DMS53 (cell line): ENCODE measurements around the gene TPI1.
"Not testable (repeated sequence)": the region's sequence is repeated elsewhere in the genome, so short reads cannot be mapped to it uniquely, and the experiment has no call there.

ENCODE experiments used
- DNase-seq: peaks from one replicate; lab custom pipeline; 2025; lab: John Stamatoyannopoulos, UW

Gene TPI1

DNA sequence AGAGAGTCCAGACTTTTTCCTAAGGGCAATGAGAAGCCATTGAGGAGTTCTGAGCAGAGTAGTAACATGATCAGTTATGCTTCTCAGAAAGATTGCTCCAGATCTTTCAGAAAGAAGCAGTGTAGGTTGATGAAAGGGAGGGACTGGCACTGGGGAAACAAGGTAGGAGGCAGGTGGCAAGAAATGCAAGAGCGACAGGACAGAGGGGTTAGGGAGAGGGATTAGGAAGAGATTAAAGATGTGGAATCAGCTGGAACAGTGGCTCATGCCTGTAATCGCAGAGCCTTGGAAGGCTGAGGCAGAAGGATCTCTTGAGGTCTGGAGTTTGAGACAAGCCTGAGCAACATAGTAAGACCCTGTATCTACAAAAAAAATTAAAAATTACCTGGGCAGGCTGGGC lies 19.7 kb upstream of the TPI1 start:
- no peak for DNase-seq

DNA sequence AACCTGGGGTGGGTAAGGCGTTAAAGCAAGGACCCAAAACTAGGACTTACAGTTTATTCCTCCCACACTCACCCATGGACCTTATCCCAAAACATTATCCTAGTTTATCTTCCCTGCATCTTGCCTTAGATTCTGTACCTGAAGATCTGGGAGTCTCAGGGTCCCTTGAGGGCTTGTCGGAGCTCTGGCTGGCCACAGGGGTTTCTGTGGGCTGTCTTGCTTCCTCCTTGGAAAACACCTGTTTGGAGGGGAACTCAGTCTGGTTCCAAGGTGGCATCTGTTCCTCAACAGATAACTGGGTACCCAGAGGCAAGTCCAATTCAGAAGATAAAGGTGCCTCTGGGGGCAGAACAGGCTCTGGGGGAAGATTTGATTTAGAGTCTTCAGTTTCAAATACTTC lies 17.9 kb upstream of the TPI1 start:
- no peak for DNase-seq

DNA sequence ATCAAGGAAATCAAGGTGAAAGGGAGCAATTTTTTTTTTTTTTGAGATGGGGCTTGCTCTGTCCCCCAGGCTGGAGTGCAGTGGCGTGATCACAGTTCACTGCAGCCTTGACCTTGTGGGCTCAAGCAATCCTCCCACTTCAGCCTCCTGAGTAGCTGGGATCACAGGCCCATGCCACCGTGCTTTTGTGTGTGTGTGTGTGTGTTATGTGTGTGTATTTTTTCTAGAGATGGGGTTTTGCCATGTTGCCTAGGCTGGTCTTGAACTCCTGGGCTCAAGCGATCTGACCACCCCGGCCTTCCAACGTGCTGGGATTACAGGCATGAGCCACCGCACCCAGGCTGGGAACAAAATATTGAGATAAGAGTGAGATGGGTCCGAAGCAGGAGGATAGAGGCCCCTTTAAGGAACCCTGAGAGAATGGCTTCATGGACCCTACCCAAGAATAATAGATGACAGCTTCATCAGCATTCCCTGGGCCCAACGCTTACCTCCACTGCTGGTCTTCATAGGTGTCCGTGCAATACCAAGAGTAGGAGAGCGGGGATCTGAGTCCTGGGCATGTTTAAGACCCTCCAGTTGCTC lies 17.3 kb upstream of the TPI1 start:
- DNase-seq, result no peak

DNA sequence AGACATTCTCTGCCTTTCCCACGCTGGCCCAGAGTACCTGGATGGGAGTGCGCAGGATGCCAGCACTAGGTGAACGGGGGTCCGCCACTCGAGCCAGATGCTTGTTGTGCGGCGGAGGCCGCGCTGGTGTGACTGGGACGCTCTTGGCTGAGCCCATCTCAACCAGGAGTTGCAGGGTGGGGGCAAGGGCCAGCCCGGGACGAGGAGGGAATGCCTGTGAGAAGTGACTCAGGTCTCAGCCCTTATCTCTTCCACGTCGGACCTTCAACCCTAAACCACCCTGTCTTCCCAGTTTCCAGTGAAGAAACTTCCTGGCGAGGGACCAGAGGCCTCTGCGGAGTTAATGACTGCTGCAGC lies 16.6 kb upstream of the TPI1 start:
- no peak for DNase-seq

DNA sequence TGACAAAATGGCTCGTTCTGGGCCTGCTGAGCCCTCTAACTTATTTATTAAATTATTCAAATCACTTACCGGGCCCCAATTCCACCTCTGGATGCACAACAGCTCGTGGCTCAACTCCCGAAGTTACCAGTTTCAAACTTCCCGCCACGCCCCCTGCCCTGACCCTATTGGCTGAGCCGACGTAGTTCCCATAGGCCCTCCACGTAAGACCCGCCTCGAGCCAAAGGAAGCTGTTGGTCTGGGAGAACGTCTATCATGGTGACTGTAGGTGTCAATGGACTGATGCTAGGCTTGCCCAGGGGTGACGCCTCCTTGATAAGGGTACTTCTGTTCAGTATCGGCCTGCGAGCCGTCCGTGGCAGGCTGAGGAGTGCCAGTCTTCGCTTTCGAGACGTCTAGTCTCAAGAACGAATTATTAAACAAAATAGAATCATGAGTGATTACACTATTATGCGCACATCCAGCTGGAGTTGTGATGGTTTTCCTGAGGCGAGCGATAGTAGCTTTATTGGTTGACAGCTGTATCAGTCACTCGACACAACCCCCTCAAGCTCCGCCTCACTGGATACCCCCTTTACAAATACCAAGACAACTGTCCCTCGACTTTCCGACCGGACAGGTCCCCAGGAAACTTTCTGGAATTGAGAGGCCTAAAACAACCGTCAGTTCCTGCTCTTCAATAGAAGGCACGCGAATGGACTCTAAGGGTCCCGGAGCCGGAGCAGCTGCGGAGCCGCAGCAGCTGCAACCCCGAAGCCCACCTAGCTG lies 16.0 kb upstream of the TPI1 start, which contains the start of gene CDCA3:
CDCA3 (minus strand) TSS at position 134 of the 768 bp plus-strand sequence. CDS start 334 bp downstream, outside the sequence.
- DNase-seq, result peak; percentile 100

DNA sequence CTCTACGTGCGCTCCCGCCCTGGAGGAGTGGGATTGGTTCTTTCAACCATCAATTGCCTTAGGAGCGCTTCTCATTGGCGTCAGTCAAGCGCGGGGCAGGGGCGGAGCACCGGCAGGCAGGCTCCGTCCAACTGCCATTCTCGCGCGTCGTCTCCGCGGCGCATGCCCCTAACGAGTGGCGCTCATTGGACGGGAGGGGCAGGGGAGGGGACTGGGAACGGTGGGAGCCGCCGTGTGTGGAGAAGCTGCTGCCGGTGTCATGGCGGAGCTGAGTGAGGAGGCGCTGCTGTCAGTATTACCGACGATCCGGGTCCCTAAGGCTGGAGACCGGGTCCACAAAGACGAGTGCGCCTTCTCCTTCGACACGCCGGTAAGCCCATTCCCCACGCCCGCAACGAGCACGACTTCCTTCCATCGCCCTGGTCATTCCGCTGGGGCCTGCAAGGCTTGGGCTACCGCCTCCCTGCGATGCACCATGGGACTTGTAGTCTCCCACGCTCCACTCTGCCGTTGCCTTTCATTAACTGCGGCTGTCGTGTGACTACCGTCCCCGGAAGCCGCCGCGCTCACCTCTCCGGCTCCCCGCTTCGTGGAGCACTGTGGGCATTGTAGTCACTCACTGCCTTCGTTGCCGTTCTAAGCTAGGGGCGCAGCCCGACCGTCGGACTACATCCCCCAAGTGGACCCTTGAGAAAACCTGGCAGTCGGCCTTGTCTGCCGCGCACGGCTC lies 15.2 kb upstream of the TPI1 start, which contains the start of gene USP5:
USP5 (plus strand) TSS at position 230 of the 730 bp plus-strand sequence; CDS start at position 260, 30 bp downstream.
- peak; percentile 100 for DNase-seq

DNA sequence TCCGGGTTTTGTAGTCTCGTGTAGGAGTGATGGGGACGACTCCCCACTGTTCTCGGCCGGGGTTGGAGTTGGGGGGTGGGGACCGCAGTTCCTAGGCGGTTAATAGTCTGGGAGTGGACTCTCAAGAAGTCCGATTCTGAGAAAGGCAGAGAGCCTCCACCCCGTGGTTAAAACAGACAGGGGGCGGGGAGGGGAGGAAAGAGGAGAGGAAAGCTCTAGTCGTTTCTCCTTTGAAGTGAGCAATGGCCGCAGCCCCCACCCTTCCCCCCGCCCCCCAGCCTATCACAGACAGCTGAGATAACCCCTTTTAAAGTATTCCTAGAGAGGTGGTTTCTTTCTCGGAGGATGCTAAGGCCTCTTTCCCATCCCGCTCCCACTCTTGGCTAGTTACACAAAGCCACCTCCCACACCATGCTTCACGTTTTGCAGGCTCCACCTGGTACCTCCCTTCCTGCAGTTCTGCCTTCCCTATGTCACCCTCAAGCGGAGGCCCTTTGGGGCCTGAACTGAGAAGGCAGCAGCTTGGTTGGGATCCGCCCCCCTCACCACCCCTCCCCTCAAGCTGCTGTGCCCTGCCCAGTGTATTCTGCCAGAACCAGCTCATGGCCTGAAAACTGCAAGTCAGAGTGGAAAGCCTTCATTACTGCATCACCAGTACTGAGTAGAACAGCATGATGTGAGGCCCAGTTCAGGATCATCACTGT lies 14.5 kb upstream of the TPI1 start:
- peak; percentile 87 for DNase-seq

DNA sequence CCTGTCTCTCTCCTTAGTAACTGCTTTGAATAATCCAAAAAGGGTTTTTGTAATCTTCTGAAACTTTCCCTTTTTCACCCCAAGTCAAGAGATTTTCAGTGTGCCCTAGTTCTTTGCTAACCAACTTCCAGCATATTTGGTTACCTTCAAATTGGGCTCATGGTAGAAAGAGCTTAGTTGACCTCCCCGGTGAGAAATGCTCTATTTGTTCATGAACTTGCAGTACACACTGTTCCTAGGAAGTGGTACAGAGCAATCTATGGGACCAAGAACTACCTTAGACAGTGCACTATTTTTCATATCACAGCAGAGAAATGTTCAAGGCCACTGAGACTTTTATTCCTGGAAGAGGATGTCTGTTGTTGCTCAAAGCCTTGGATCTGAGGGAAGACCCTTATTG lies 13.7 kb upstream of the TPI1 start:
- DNase-seq, result no peak

DNA sequence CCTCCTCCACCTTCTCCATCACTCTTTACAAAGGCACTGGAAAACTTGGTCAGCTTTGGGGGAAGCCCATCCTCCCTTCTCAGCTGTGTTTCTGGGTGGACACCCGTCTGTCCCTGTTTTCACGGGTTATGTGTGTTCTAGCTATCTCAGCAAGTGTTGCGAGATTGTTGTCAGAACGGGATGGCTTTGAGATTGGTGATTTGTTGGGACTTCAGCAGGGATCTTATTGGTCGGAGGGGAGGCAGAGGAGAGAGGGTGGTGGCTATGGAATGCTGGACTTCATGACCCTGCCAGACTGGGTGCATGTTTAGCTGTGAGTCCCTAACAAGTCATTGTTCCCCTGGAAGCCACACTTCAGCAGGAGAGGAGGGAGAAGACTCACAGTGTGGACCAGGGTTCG lies 13.3 kb upstream of the TPI1 start:
- DNase-seq, result no peak

DNA sequence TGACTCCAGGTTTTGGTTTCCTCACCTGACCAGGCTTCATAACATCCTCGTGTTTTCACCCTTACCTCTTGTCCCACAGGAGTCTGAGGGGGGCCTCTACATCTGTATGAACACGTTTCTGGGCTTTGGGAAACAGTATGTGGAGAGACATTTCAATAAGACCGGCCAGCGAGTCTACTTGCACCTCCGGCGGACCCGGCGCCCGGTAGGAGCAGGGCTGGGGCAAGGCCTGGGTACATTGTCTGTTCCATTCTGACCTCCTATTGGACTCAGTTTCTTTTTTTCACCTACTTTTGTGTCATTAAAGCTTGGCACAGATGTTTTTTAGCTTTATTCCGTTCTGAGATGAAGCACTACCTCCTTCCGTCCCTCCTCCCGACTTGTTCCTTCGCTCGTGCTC lies 12.0 kb upstream of the TPI1 start:
- no peak for DNase-seq

DNA sequence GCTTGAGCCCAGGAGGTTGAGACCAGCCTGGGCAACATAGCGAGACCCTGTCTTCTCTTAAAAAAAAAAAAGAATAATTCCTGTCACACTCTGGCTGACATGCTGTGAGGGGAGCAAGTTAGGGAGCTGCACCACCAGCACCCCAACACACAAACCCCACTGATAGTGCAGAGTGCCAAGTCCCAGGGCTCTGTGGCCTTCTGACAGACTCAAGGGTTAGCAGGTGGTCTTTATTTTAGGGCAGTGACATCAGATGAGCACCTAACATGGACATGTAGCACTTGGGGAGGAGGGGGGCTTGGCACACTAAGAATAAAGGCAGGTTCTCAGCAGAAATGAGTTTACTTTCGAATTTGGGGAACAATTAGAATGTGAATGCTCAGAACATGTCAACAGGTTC lies 8.5 kb upstream of the TPI1 start:
- no peak for DNase-seq

DNA sequence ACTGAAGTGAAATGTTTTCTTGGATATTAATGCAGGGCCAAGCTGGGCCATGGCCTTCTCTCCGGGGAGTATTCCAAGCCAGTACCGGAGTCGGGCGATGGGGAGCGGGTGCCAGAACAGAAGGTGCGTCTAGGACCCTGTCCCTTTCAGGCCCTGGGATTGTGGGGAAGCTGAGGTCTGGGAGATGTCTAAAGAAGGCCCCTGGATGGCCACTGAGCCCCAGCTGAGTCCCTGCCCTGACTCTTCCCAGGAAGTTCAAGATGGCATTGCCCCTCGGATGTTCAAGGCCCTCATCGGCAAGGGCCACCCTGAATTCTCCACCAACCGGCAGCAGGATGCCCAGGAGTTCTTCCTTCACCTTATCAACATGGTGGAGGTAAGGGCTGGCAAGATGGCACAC lies 7.2 kb upstream of the TPI1 start:
- no peak for DNase-seq

DNA sequence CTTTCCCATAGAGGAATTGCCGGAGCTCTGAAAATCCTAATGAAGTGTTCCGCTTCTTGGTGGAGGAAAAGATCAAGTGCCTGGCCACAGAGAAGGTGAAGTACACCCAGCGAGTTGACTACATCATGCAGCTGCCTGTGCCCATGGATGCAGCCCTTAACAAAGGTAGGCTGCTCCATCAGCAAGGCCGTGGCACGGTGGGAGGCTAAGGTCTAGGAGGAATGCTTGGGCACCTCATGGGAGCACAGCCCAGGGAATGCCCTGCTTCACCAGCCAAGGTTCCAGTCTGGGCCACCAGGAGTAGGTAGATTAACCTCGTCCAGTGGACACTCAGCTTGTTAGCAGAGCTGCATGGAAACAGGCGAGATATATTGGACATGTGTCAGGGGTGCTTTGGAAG lies 6.4 kb upstream of the TPI1 start:
- DNase-seq, result no peak

DNA sequence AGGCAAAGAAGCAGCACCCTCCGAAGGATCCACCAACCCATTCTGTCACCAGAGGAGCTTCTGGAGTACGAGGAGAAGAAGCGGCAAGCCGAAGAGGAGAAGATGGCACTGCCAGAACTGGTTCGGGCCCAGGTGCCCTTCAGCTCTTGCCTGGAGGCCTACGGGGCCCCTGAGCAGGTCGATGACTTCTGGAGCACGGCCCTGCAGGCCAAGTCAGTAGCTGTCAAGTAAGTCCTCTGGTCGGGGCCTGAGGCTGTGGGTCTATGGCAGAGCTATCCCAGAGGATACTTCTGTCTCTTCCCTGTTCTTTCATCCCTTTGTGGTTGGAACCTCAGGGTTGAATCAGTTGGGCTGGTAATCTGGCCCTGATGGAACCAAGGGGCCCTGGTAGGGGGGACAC lies 5.9 kb upstream of the TPI1 start:
- no peak for DNase-seq

DNA sequence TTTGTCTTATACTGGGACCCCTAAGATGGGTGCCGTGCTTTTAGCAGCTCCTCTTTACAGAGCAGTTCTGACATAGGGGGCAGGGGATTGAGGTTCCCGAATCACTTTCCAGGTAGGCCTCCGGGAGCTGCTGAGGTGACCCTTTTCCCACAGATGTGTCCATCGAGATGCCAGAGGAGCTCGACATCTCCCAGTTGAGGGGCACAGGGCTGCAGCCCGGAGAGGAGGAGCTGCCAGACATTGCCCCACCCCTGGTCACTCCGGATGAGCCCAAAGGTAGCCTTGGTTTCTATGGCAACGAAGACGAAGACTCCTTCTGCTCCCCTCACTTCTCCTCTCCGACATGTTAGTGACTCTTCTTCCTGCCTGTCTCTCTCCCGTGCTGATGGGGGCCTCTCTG lies 4.3 kb upstream of the TPI1 start:
- DNase-seq, result no peak

DNA sequence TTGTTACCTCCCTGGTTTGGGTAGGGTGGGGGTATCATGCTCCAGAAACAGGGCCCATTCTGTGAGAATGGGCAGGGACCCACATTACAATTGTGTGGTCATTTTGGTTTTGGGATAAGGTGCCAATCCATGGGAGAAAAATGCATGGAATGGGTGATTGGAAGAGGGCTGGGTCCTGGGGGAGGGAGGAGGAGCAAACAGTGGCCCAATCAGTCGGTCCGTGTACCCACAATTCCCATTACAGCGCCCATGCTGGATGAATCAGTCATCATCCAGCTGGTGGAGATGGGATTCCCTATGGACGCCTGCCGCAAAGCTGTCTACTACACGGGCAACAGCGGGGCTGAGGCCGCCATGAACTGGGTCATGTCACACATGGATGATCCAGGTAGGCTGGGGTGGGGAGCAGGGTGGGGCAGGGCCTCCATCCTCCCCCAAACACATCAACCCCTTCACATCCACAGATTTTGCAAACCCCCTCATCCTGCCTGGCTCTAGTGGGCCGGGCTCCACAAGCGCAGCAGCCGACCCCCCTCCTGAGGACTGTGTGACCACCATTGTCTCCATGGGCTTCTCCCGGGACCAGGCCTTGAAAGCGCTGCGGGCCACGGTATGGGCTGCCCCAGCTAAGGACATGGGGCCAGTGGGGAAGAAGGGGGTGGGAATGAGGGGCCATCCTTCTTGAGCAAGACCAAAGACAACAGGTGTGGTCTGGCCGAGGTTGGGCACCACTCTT lies 3.6 kb upstream of the TPI1 start:
- no peak for DNase-seq

DNA sequence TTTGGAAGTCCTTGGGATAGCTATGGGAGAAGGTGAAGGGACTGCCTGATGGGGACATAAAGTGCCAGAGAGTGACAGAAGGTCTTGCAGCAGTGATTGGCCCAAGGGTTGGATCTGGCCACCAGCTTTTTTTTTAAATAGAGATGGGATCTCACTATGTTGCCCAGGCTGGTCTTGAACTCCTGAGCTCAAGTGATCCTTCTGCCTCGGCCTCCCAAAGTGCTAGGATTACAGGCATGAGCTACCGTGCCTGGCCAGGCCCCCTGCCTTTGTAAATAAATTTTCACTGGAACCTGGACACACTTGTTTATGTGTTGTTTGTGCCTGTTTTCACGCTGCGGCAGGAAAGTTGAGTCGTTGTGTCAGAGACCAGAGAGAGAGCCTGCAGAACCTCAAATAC lies 2.0 kb upstream of the TPI1 start:
- DNase-seq, result not testable (repeated sequence)

DNA sequence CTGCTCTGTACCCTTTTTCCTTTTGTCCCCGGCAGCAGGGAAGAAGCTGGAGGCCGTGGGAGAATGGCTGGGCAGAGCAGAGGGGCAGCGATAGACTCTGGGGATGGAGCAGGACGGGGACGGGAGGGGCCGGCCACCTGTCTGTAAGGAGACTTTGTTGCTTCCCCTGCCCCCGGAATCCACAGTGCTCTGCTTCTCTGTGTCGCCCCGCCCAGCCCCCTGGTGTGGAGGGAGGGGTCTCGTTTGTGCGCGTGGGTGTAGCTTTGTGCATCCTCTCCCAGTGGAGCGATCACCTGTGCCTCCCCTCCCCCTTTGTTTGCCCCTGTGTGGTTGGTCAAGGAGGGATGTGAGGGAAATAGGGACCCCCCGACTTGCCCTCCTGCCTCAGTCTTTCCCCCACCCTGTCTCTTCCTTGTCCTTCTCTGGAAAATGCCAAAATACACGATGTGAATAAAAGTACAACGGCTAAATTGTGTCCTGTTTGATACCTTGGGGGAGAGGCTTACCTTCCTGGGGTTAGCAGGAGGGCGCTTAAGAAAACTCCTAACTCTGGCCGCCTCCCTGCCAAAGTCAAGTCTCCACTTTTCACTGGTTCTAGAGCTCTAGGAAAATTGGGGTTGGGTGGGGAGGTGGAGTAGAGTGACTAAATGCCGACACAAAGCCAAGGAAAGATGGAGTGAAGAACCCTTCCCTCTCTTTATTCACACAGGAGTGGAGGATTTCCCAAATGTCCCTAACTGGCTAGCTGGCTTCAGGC lies 990 bp upstream of the TPI1 start:
- no peak for DNase-seq

DNA sequence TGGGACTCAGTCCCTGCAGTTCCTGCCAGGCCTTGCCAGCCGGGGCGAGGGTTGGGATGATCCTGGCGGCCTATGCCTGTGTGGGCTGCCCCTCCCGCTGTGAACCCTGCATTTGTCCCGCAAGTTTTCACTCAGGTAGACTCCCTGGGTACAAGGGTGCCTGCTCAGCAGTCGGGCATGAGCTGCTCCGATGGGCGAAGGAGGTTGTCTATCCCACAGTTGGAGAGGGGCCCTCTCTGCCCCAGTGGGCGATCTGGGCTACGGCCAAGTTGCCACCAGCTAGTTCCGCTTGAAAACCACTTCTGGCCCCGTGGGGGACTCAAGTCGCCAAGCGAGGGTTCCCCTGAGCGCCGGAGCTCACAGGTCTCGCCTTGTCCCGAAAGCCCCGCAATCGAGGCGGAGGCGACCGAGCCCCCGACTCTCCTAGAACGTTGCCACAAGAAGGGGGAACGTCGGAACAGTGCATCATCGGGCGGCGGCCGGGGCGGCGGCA lies 365 bp upstream of the TPI1 start:
- DNase-seq, result peak; percentile 85

DNA sequence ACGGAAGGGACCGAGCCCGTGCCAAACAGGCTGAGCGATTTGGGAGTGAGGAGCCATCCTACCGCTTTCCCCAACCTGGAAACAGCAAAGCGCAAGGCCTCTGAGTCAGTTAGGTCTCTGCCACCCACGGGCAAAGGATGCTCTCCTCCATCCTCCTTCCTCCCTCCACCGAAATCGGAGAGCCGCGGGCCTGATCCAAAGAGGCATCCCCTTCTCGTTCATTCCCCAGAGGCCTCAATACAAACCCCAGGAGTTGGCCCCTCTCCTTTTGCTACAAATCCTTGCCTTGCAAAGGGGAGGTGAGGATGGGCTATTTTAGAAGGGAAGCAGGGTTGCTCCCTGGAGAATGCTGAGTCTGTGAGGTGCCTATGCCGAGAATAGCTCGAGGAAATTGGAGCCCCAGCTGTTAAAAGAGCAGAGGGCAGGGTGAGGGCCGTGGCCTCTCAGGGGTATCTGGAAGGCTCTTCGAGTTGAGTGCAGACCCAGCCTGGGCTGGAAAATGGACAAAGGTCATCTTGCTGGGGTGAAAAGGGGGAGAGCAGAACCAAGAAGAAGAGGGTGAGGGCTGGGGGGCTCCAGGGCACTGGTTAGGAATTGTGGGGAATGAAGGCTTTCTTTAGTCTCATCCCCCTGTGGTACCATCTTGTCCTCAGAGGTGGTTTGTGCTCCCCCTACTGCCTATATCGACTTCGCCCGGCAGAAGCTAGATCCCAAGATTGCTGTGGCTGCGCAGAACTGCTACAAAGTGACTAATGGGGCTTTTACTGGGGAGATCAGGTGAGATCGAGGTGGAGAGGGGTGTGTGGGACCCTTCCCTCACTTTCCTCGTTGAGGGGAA lies 1.1 kb downstream of the TPI1 start:
- peak; percentile 67 for DNase-seq
